Measurements from ENCODE around the gene ZNF526. TPM values are rescaled to one million over a fixed set of nuclear protein-coding genes. Genes with fewer than 3 reads are reported as not detected.

The ZNF526 gene
- total and polyA plus RNA-seq, 9 of the 15 experiments (the other 6 are each of a cell fraction or from before 2014, with no cell fraction given), result 1.3 to 17.9 (median 6.2) TPM

DNA sequence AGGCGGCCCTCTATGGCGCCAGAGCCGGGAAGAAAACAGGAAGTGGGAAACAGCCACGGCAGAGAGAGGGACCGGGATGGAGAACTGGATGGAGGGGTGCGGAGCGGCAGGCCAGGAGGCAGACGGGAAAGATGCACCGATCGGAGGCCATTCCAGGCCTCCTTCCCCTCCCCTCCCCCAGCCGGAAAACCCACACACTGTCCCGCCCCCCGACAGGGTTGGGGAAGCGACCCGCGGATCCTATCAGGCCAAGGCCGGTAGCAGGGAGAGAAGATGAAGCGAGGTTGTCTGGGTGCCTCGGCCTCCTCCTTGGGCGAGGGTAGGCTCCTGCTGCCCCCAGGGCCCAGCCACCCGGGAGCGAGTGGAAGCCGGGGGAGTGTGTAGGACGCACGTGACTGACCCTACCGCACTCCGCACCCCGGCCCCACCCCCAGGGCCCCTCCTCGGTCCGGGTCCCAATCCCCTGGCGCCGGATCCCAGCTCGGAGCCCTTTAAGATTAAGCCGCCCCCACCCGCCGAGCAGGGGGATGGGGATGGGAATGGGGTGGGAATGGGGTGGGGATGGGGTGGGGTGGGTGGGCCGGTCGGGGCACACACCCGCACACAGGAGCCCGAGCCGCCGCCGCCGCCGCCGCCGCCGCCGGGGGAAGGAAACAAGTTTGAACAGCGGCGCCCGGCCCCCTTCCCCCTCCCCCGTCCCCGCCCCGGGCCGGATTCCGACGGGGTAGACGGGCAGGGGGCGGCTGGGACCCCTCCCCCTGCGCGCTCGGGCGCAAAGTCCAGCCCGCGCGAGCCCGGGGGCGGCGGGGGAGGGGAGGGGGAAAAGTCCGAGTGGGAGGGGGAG, 33.4 kb downstream of the ZNF526 start (continued):
- TF ChIP-seq ATF1 (CRISPR knock-in tag; IDR thresholded peaks at IDR 0.05) (no peak), ATF1 (tag; IDR thresholded peaks at IDR 0.05) (no peak), CHD4 (IDR thresholded peaks at IDR 0.05; ENCODE audit: insufficient read depth, insufficient replicate concordance, low read depth, low read length, poor library complexity, severe bottlenecking) (no peak), ZNF263 (CRISPR knock-in tag; IDR thresholded peaks at IDR 0.05; ENCODE audit: borderline replicate concordance) (no peak), THRAP3 (IDR thresholded peaks at IDR 0.05; ENCODE audit: borderline replicate concordance) (no peak)
- TF ChIP-seq, protein P1, sequence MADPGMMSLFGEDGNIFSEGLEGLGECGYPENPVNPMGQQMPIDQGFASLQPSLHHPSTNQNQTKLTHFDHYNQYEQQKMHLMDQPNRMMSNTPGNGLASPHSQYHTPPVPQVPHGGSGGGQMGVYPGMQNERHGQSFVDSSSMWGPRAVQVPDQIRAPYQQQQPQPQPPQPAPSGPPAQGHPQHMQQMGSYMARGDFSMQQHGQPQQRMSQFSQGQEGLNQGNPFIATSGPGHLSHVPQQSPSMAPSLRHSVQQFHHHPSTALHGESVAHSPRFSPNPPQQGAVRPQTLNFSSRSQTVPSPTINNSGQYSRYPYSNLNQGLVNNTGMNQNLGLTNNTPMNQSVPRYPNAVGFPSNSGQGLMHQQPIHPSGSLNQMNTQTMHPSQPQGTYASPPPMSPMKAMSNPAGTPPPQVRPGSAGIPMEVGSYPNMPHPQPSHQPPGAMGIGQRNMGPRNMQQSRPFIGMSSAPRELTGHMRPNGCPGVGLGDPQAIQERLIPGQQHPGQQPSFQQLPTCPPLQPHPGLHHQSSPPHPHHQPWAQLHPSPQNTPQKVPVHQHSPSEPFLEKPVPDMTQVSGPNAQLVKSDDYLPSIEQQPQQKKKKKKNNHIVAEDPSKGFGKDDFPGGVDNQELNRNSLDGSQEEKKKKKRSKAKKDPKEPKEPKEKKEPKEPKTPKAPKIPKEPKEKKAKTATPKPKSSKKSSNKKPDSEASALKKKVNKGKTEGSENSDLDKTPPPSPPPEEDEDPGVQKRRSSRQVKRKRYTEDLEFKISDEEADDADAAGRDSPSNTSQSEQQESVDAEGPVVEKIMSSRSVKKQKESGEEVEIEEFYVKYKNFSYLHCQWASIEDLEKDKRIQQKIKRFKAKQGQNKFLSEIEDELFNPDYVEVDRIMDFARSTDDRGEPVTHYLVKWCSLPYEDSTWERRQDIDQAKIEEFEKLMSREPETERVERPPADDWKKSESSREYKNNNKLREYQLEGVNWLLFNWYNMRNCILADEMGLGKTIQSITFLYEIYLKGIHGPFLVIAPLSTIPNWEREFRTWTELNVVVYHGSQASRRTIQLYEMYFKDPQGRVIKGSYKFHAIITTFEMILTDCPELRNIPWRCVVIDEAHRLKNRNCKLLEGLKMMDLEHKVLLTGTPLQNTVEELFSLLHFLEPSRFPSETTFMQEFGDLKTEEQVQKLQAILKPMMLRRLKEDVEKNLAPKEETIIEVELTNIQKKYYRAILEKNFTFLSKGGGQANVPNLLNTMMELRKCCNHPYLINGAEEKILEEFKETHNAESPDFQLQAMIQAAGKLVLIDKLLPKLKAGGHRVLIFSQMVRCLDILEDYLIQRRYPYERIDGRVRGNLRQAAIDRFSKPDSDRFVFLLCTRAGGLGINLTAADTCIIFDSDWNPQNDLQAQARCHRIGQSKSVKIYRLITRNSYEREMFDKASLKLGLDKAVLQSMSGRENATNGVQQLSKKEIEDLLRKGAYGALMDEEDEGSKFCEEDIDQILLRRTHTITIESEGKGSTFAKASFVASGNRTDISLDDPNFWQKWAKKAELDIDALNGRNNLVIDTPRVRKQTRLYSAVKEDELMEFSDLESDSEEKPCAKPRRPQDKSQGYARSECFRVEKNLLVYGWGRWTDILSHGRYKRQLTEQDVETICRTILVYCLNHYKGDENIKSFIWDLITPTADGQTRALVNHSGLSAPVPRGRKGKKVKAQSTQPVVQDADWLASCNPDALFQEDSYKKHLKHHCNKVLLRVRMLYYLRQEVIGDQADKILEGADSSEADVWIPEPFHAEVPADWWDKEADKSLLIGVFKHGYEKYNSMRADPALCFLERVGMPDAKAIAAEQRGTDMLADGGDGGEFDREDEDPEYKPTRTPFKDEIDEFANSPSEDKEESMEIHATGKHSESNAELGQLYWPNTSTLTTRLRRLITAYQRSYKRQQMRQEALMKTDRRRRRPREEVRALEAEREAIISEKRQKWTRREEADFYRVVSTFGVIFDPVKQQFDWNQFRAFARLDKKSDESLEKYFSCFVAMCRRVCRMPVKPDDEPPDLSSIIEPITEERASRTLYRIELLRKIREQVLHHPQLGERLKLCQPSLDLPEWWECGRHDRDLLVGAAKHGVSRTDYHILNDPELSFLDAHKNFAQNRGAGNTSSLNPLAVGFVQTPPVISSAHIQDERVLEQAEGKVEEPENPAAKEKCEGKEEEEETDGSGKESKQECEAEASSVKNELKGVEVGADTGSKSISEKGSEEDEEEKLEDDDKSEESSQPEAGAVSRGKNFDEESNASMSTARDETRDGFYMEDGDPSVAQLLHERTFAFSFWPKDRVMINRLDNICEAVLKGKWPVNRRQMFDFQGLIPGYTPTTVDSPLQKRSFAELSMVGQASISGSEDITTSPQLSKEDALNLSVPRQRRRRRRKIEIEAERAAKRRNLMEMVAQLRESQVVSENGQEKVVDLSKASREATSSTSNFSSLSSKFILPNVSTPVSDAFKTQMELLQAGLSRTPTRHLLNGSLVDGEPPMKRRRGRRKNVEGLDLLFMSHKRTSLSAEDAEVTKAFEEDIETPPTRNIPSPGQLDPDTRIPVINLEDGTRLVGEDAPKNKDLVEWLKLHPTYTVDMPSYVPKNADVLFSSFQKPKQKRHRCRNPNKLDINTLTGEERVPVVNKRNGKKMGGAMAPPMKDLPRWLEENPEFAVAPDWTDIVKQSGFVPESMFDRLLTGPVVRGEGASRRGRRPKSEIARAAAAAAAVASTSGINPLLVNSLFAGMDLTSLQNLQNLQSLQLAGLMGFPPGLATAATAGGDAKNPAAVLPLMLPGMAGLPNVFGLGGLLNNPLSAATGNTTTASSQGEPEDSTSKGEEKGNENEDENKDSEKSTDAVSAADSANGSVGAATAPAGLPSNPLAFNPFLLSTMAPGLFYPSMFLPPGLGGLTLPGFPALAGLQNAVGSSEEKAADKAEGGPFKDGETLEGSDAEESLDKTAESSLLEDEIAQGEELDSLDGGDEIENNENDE (IDR thresholded peaks at IDR 0.05; ENCODE audit: low read depth, low read length), result no peak
- TF ChIP-seq, protein P2, sequence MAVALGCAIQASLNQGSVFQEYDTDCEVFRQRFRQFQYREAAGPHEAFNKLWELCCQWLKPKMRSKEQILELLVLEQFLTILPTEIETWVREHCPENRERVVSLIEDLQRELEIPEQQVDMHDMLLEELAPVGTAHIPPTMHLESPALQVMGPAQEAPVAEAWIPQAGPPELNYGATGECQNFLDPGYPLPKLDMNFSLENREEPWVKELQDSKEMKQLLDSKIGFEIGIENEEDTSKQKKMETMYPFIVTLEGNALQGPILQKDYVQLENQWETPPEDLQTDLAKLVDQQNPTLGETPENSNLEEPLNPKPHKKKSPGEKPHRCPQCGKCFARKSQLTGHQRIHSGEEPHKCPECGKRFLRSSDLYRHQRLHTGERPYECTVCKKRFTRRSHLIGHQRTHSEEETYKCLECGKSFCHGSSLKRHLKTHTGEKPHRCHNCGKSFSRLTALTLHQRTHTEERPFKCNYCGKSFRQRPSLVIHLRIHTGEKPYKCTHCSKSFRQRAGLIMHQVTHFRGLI (CRISPR knock-in tag; IDR thresholded peaks at IDR 0.05), result no peak
- TF ChIP-seq, protein P3, sequence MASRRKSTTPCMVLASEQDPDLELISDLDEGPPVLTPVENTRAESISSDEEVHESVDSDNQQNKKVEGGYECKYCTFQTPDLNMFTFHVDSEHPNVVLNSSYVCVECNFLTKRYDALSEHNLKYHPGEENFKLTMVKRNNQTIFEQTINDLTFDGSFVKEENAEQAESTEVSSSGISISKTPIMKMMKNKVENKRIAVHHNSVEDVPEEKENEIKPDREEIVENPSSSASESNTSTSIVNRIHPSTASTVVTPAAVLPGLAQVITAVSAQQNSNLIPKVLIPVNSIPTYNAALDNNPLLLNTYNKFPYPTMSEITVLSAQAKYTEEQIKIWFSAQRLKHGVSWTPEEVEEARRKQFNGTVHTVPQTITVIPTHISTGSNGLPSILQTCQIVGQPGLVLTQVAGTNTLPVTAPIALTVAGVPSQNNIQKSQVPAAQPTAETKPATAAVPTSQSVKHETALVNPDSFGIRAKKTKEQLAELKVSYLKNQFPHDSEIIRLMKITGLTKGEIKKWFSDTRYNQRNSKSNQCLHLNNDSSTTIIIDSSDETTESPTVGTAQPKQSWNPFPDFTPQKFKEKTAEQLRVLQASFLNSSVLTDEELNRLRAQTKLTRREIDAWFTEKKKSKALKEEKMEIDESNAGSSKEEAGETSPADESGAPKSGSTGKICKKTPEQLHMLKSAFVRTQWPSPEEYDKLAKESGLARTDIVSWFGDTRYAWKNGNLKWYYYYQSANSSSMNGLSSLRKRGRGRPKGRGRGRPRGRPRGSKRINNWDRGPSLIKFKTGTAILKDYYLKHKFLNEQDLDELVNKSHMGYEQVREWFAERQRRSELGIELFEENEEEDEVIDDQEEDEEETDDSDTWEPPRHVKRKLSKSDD (conservative IDR thresholded peaks at IDR 0.05; ENCODE audit: low read length), result no peak
- TF ChIP-seq, protein P4, sequence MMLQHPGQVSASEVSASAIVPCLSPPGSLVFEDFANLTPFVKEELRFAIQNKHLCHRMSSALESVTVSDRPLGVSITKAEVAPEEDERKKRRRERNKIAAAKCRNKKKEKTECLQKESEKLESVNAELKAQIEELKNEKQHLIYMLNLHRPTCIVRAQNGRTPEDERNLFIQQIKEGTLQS (IDR thresholded peaks at IDR 0.05), result no peak
- TF ChIP-seq, protein P4 (CRISPR knock-in tag; conservative IDR thresholded peaks at IDR 0.05), result no peak

All from K562 (cell line).